ENCODE data around the gene NSD1.

Gene NSD1

GRCh38 chr5:177097016-177097985, 36.3 kb upstream of the NSD1 start:
- no peak for DNase-seq

GRCh38 chr5:177098120-177098469, 35.5 kb upstream of the NSD1 start:
- no peak for DNase-seq

GRCh38 chr5:177098470-177099141, 35.0 kb upstream of the NSD1 start:
- no peak for DNase-seq

GRCh38 chr5:177099422-177100093, 34.0 kb upstream of the NSD1 start:
- no peak for DNase-seq

- DNase-seq: no peak
Measured at GRCh38 chr5:177100714-177101121, 32.9 kb upstream of the NSD1 start.

GRCh38 chr5:177103523-177104253, 29.9 kb upstream of the NSD1 start:
- no peak for DNase-seq

- DNase-seq: no peak
Measured at GRCh38 chr5:177105691-177106476, 27.7 kb upstream of the NSD1 start.

- DNase-seq: no peak
Measured at GRCh38 chr5:177107159-177107558, 26.4 kb upstream of the NSD1 start.

- no peak for DNase-seq
Measured at GRCh38 chr5:177109810-177110209, 23.8 kb upstream of the NSD1 start.

- peak; percentile 88 for DNase-seq
Measured at GRCh38 chr5:177111720-177112394, 21.7 kb upstream of the NSD1 start.

- no peak for DNase-seq
Measured at GRCh38 chr5:177112589-177113220, 20.9 kb upstream of the NSD1 start.

GRCh38 chr5:177113566-177114424, 19.8 kb upstream of the NSD1 start:
- peak; percentile 93 for DNase-seq

GRCh38 chr5:177116631-177117373, 16.8 kb upstream of the NSD1 start:
- DNase-seq: peak; percentile 91

GRCh38 chr5:177117441-177118045, 16.0 kb upstream of the NSD1 start:
- DNase-seq: no peak

GRCh38 chr5:177122566-177122965, 11.0 kb upstream of the NSD1 start:
- DNase-seq: no peak

GRCh38 chr5:177123789-177124485, 9.6 kb upstream of the NSD1 start:
- DNase-seq: no peak

GRCh38 chr5:177124486-177124991, 9.0 kb upstream of the NSD1 start:
- no peak for DNase-seq

- DNase-seq: no peak
Measured at GRCh38 chr5:177126771-177127170, 6.8 kb upstream of the NSD1 start.
